NB4 (cell line): ENCODE results near the gene BMPER.

Experiments
- CTCF ChIP-seq: IDR thresholded peaks from one replicate; pipeline ENCODE4 v1.5.1; 2012; ENCODE audit warnings: low read depth, low read length
- MYC ChIP-seq: IDR thresholded peaks from 2 replicates; pipeline ENCODE4 v1.6.1; 2011; ENCODE audit warnings: low read depth, low read length
- POLR2A ChIP-seq: IDR thresholded peaks from 2 replicates; pipeline ENCODE4 v1.6.1; 2011; ENCODE audit warnings: mild to moderate bottlenecking; ENCODE audit not compliant: insufficient read length; ENCODE audit errors: extremely low read depth
- TF ChIP-seq, protein P1 (sequence below): IDR thresholded peaks from 2 replicates; pipeline ENCODE4 v1.6.1; 2011; ENCODE audit warnings: low read depth, low read length

- TF ChIP-seq, protein P1, sequence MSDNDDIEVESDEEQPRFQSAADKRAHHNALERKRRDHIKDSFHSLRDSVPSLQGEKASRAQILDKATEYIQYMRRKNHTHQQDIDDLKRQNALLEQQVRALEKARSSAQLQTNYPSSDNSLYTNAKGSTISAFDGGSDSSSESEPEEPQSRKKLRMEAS = no peak
- no peak for TF ChIP-seq CTCF
- no peak for TF ChIP-seq POLR2A
- no peak for TF ChIP-seq MYC
Observed at GRCh38 chr7:34191771-34192479, 286.6 kb downstream of the BMPER start.
